ENCODE measurements around the gene RBM10. TPM values are rescaled to one million over a fixed set of nuclear protein-coding genes. Genes with fewer than 3 reads are reported as not detected.

The RBM10 gene
- total and polyA plus RNA-seq, 5 donors = 22.6 to 33.8 (median 27.0) TPM

DNA sequence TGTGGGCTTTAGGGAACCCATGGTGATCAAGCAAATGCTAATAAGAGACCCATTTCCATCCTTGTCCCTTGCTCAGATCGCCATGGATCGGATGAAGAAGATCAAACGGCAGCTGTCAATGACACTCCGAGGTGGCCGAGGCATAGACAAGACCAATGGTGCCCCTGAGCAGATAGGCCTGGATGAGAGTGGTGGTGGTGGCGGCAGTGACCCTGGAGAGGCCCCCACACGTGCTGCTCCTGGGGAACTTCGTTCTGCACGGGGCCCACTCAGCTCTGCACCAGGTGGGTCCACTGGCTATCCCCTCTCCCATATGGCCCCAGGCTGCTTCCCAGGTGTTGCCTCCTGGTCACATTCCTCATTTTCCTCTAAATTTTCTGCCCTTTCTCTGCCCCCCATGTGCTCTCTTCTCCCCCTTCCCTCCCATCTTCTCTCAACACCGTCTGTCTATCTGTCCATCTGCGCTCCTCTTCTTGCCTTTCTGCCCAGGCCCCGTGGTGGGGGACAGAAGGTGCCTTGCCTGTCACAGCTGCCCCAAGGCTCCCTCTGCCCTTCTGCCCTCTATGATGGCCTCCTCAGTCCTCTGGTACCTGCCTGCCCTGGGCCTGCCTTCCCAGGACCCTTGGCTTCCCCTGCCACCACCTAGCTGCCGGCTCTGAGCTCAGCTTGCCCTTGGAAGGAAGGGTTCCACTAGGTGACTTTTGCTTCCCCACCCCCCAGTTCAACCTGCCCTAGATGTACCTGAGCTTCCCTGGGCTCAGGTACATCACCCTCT is 78.6 kb downstream of the RBM10 start:
- Histone ChIP-seq H3K9me3 (ENCODE audit: control insufficient read depth, low read length) (no peaks in the 10 kb centered on the region), H3K27me3 (ENCODE audit: control insufficient read depth, insufficient read depth) (no peaks in the 10 kb centered on the region), H3K27ac (ENCODE audit: low read length) (no peak overlapping the region), H3K4me3 (ENCODE audit: low read length) (no peak overlapping the region), H3K4me1 (ENCODE audit: control insufficient read depth, insufficient read depth, low read length) (peaks cover 7% of the 10 kb centered on the region)
- WGBS = 90% methylated on average over 13 of the region's 13 CpGs
- ATAC-seq = no peak
- intact Hi-C loops (cut with DNase I) = no loop called here
- DNase-seq = no peak

DNA sequence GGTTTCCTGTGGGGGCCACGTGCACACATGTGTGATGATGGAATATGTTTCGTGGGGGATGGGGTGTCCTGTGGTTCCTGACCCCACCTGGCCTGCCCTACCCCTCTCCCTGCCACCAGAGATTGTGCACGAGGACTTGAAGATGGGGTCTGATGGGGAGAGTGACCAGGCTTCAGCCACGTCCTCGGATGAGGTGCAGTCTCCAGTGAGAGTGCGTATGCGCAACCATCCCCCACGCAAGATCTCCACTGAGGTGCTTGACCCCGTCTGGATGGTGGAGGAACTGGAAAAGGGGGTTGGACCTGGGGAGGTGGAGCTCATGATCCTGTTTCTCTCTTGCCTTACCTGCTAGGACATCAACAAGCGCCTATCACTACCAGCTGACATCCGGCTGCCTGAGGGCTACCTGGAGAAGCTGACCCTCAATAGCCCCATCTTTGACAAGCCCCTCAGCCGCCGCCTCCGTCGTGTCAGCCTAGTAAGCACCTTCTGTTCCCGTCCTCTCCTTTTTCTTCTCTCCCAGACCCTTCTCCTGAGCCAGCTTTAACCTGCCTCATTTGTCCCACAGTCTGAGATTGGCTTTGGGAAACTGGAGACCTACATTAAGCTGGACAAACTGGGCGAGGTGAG is 79.4 kb downstream of the RBM10 start:
- DNase-seq (no peak), ATAC-seq (no peak)
- 89% methylated on average over 17 of the region's 17 CpGs for WGBS
- no peak overlapping the region for H3K4me3 ChIP-seq (ENCODE audit: low read length)
- no peak overlapping the region for H3K27ac ChIP-seq (ENCODE audit: low read length)
- H3K27me3 ChIP-seq (ENCODE audit: control insufficient read depth, insufficient read depth) = no peaks in the 10 kb centered on the region
- intact Hi-C loops (cut with DNase I) = no loop called here
- no peaks in the 10 kb centered on the region for H3K9me3 ChIP-seq (ENCODE audit: control insufficient read depth, low read length)
- peaks cover 7% of the 10 kb centered on the region for H3K4me1 ChIP-seq (ENCODE audit: control insufficient read depth, insufficient read depth, low read length)

GRCh38 chrX:47224896-47225290 is 79.9 kb downstream of the RBM10 start:
- Histone ChIP-seq H3K4me3 (ENCODE audit: low read length) (no peak overlapping the region), H3K27ac (ENCODE audit: low read length) (no peak overlapping the region), H3K4me1 (ENCODE audit: control insufficient read depth, insufficient read depth, low read length) (peaks cover 6% of the 10 kb centered on the region), H3K27me3 (ENCODE audit: control insufficient read depth, insufficient read depth) (no peaks in the 10 kb centered on the region), H3K9me3 (ENCODE audit: control insufficient read depth, low read length) (no peaks in the 10 kb centered on the region)
- intact Hi-C loops (cut with DNase I) = no loop called here
- ATAC-seq (no peak), DNase-seq (no peak)
- 89% methylated on average over 4 of the region's 4 CpGs for WGBS

DNA sequence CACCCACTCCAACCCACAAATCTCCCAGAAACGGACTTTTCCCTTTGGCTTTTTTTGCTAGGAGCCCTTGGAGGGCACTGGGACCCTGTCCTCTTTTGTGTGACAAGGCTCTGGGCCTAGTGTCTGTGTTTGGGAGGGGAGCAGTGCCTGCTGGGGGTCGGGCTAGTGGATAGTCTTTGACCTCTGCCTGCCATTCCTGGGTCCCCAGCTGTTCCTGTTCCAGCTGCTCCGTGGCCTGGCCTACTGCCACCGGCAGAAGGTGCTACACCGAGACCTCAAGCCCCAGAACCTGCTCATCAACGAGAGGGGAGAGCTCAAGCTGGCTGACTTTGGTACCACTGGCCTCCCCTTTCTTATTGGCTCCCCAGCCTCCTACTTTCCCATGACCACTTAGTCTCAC is 81.0 kb downstream of the RBM10 start:
- whole genome bisulfite sequencing = 88% methylated on average over 6 of the region's 6 CpGs
- no peak overlapping the region for H3K27ac ChIP-seq (ENCODE audit: low read length)
- ATAC-seq (no peak), DNase-seq (no peak)
- intact Hi-C loops (cut with DNase I) = no loop called here
- no peaks in the 10 kb centered on the region for H3K27me3 ChIP-seq (ENCODE audit: control insufficient read depth, insufficient read depth)
- H3K4me1 ChIP-seq (ENCODE audit: control insufficient read depth, insufficient read depth, low read length) = no peaks in the 10 kb centered on the region
- H3K9me3 ChIP-seq (ENCODE audit: control insufficient read depth, low read length) = no peaks in the 10 kb centered on the region
- no peak overlapping the region for H3K4me3 ChIP-seq (ENCODE audit: low read length)

DNA sequence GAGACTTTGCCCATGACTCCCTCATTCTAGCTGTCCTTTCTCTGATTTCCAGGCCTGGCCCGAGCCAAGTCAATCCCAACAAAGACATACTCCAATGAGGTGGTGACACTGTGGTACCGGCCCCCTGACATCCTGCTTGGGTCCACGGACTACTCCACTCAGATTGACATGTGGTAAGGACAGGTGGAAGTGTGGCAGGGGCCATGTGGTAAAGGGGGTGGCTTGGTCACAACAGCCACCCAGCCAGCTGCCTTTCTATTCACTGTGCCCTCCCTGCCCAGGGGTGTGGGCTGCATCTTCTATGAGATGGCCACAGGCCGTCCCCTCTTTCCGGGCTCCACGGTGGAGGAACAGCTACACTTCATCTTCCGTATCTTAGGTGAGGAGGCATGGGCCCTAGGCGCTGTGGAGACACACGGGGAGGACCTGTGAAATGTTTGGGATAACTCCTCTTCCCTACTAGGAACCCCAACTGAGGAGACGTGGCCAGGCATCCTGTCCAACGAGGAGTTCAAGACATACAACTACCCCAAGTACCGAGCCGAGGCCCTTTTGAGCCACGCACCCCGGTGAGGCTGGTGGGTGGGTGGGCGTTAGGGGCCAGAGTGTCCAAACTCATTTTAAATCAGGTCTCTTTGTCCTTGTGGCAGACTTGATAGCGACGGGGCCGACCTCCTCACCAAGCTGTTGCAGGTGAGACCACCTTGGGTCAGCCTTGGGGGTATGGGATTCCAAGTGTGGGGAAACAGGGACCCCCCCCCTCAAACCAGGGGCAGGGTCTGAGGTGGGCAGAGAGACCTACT is 81.7 kb downstream of the RBM10 start:
- DNase-seq (no peak), ATAC-seq (no peak)
- Histone ChIP-seq H3K9me3 (ENCODE audit: control insufficient read depth, low read length) (no peaks in the 10 kb centered on the region), H3K27me3 (ENCODE audit: control insufficient read depth, insufficient read depth) (no peaks in the 10 kb centered on the region), H3K27ac (ENCODE audit: low read length) (no peak overlapping the region), H3K4me1 (ENCODE audit: control insufficient read depth, insufficient read depth, low read length) (no peaks in the 10 kb centered on the region), H3K4me3 (ENCODE audit: low read length) (no peak overlapping the region)
- WGBS = 85% methylated on average over 19 of the region's 19 CpGs
- intact Hi-C loops (cut with DNase I) = no loop called here

GRCh38 chrX:47227334-47227583 is 82.2 kb downstream of the RBM10 start:
- Histone ChIP-seq H3K9me3 (ENCODE audit: control insufficient read depth, low read length) (no peaks in the 10 kb centered on the region), H3K4me3 (ENCODE audit: low read length) (no peak overlapping the region), H3K4me1 (ENCODE audit: control insufficient read depth, insufficient read depth, low read length) (no peaks in the 10 kb centered on the region), H3K27ac (ENCODE audit: low read length) (no peak overlapping the region), H3K27me3 (ENCODE audit: control insufficient read depth, insufficient read depth) (no peaks in the 10 kb centered on the region)
- DNase-seq (no peak), ATAC-seq (no peak)
- intact Hi-C loops (cut with DNase I) = no loop called here
- 86% methylated on average over 9 of the region's 9 CpGs for WGBS

GRCh38 chrX:47228550-47229270 is 83.7 kb downstream of the RBM10 start:
- ATAC-seq (no peak), DNase-seq (no peak)
- intact Hi-C loops (cut with DNase I) = no loop called here
- Histone ChIP-seq H3K4me3 (ENCODE audit: low read length) (no peak overlapping the region), H3K9me3 (ENCODE audit: control insufficient read depth, low read length) (no peaks in the 10 kb centered on the region), H3K4me1 (ENCODE audit: control insufficient read depth, insufficient read depth, low read length) (peaks cover 2% of the 10 kb centered on the region), H3K27ac (ENCODE audit: low read length) (no peak overlapping the region), H3K27me3 (ENCODE audit: control insufficient read depth, insufficient read depth) (no peaks in the 10 kb centered on the region)
- 91% methylated on average over 12 of the region's 12 CpGs for WGBS

GRCh38 chrX:47229427-47229826 is 84.4 kb downstream of the RBM10 start:
- 95% methylated on average over 6 of the region's 6 CpGs for WGBS
- no peak overlapping the region for H3K27ac ChIP-seq (ENCODE audit: low read length)
- intact Hi-C loops (cut with DNase I) = no loop called here
- no peak overlapping the region for H3K4me3 ChIP-seq (ENCODE audit: low read length)
- no peak for DNase-seq
- no peaks in the 10 kb centered on the region for H3K27me3 ChIP-seq (ENCODE audit: control insufficient read depth, insufficient read depth)
- H3K4me1 ChIP-seq (ENCODE audit: control insufficient read depth, insufficient read depth, low read length) = peaks cover 2% of the 10 kb centered on the region
- ATAC-seq = no peak
- H3K9me3 ChIP-seq (ENCODE audit: control insufficient read depth, low read length) = no peaks in the 10 kb centered on the region

DNA sequence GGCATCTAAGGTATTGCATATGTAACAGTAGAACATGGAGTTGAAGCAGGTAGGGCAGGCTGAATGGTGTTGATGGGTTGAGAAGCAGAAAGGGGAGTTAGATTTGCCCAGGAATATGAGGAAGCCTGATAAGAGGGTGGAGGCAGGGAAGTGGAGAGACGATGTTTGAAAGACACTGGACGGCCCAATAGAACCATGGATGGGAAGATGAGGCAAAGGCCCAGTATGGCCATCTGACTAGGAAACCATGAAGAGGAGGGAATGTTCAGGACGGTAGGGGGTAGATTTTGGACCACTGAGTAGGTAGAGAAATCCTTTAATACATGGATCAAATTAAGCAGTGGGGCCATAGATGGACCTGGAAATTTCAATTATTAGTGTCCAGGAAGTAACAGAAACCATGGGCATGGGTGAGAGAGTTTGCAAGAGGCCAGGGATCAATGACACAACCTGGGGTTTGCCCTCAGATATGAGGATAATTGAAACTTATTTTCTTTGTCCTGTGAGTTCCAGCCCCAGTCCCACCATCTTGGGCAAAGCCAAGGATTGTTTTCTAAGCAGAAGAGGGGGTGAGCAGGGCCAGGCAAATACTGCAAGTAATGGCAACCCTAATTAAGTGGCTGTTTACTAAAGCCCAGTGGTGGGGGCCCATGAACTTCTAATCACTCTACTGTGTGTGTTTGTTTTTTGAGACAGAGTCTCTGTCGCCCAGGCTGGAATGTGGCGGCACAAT is 85.3 kb downstream of the RBM10 start:
- DNase-seq = no peak
- intact Hi-C loops (cut with DNase I) = no loop called here
- no peak for ATAC-seq
- 84% methylated on average over 5 of the region's 5 CpGs for WGBS
- H3K27me3 ChIP-seq (ENCODE audit: control insufficient read depth, insufficient read depth) = no peaks in the 10 kb centered on the region
- no peak overlapping the region for H3K4me3 ChIP-seq (ENCODE audit: low read length)
- peaks cover 2% of the 10 kb centered on the region for H3K4me1 ChIP-seq (ENCODE audit: control insufficient read depth, insufficient read depth, low read length)
- H3K9me3 ChIP-seq (ENCODE audit: control insufficient read depth, low read length) = no peaks in the 10 kb centered on the region
- H3K27ac ChIP-seq (ENCODE audit: low read length) = no peak overlapping the region

GRCh38 chrX:47231167-47231566 is 86.1 kb downstream of the RBM10 start:
- Histone ChIP-seq H3K27ac (ENCODE audit: low read length) (no peak overlapping the region), H3K27me3 (ENCODE audit: control insufficient read depth, insufficient read depth) (no peaks in the 10 kb centered on the region), H3K4me3 (ENCODE audit: low read length) (no peak overlapping the region), H3K4me1 (ENCODE audit: control insufficient read depth, insufficient read depth, low read length) (peaks cover 2% of the 10 kb centered on the region), H3K9me3 (ENCODE audit: control insufficient read depth, low read length) (no peaks in the 10 kb centered on the region)
- ATAC-seq = no peak
- intact Hi-C loops (cut with DNase I) = no loop called here
- 74% methylated on average over 2 of the region's 2 CpGs for WGBS
- no peak for DNase-seq

All from right cardiac atrium (tissue), 5 donors.